GM23248 (cell line): Measurements from ENCODE around the gene NUDT14. TPM values are rescaled to one million over a fixed set of nuclear protein-coding genes. Genes with fewer than 3 reads are reported as not detected.

Experiments used
- DNase-seq: peaks from one replicate; pipeline ENCODE4 v3.0.0-alpha.2; 2015
- H2AFZ ChIP-seq: fragments of 200-600 bp; sonication (generic); 2 replicates; pipeline ENCODE4 v1.6.1; 2016; ENCODE audit warnings: antibody characterized with exemption
- H3F3A ChIP-seq: fragments of 200-600 bp; sonication (generic); 2 replicates; pipeline ENCODE4 v1.6.1; 2016; ENCODE audit warnings: mild to moderate bottlenecking, antibody characterized with exemption, mixed run types; ENCODE audit not compliant: insufficient read depth
- H3K27ac ChIP-seq: fragments of 200-600 bp; sonication (generic); 2 replicates; pipeline ENCODE4 v1.5.1; 2016; ENCODE audit warnings: mild to moderate bottlenecking
- H3K27me3 ChIP-seq: fragments of 200-600 bp; sonication (generic); replicated peaks from 2 replicates; pipeline ENCODE4 v1.6.1; 2016; ENCODE audit warnings: mild to moderate bottlenecking; ENCODE audit not compliant: insufficient read depth
- H3K36me3 ChIP-seq: fragments of 200-600 bp; sonication (generic); 2 replicates; pipeline ENCODE4 v1.6.1; 2016; ENCODE audit warnings: low read depth, mild to moderate bottlenecking
- H3K4me1 ChIP-seq: fragments of 200-600 bp; sonication (generic); 2 replicates; pipeline ENCODE4 v1.6.1; 2016; ENCODE audit warnings: mild to moderate bottlenecking; ENCODE audit not compliant: insufficient read depth
- H3K4me2 ChIP-seq: fragments of 200-600 bp; sonication (generic); one replicate; pipeline ENCODE4 v1.6.1; 2016; ENCODE audit warnings: mild to moderate bottlenecking; ENCODE audit not compliant: unreplicated experiment
- H3K4me3 ChIP-seq: fragments of 200-600 bp; sonication (generic); 2 replicates; pipeline ENCODE4 v1.5.1; 2016; ENCODE audit warnings: mild to moderate bottlenecking
- H3K79me2 ChIP-seq: fragments of 200-600 bp; sonication (generic); 2 replicates; pipeline ENCODE4 v1.6.1; 2016; ENCODE audit warnings: mild to moderate bottlenecking; ENCODE audit not compliant: insufficient read depth
- H3K9ac ChIP-seq: fragments of 200-600 bp; sonication (generic); 2 replicates; pipeline ENCODE4 v1.6.1; 2016; ENCODE audit warnings: mild to moderate bottlenecking
- H3K9me2 ChIP-seq: fragments of 200-600 bp; sonication (generic); 2 replicates; pipeline ENCODE4 v1.6.1; 2016; ENCODE audit warnings: mixed run types, mild to moderate bottlenecking, moderate library complexity; ENCODE audit not compliant: insufficient read depth
- H3K9me3 ChIP-seq: fragments of 200-600 bp; sonication (generic); one replicate; pipeline ENCODE4 v1.6.1; 2017; ENCODE audit warnings: low read depth
- H4K20me1 ChIP-seq: fragments of 200-600 bp; sonication (generic); 2 replicates; pipeline ENCODE4 v1.6.0; 2016; ENCODE audit not compliant: insufficient read depth
- EZH2 ChIP-seq: fragments of 200-600 bp; sonication (generic); IDR thresholded peaks from 2 replicates; pipeline ENCODE4 v1.6.1; 2018; ENCODE audit warnings: antibody characterized with exemption, mild to moderate bottlenecking; ENCODE audit not compliant: insufficient read depth, poor library complexity, severe bottlenecking
- EZH2phosphoT487 ChIP-seq: fragments of 200-600 bp; sonication (generic); IDR thresholded peaks from 2 replicates; pipeline ENCODE4 v1.6.1; 2018; ENCODE audit warnings: antibody characterized with exemption, moderate library complexity, mild to moderate bottlenecking, low read depth; ENCODE audit not compliant: insufficient read depth
- WGBS, 2 experiments: methylation state at CpG; one replicate each; pipeline ENCODE4 v1.1.6; 2015 to 2017; ENCODE audit warnings: low lambda C conversion rate in 2 of 2, low coverage in 1 of 2; ENCODE audit errors: missing lambda C conversion rate in 2 of 2; 5-methylcytosine and 5-hydroxymethylcytosine counted together
- in situ Hi-C: fragments of 300-500 bp; cut with MboI; formaldehyde crosslinking; loops from 2 replicates; pipeline ENCODE4 v1.15.0; 2020
- polyA plus RNA-seq: library from polyadenylated mRNA; unstranded; fragments of >200 nt; fragmentation: Nextera tagmentation; extraction: Ambion mirVana; gene quantifications from 2 replicates; pipeline ENCODE4 v1.2.1, GENCODE V29; 2016
- total RNA-seq: library from RNA; depleted of rRNA; stranded (reverse); fragments of >200 nt; shearing (Covaris generic); gene quantifications from 2 replicates; pipeline ENCODE4 v1.2.3, GENCODE V29; 2014

NUDT14 gene
- total and polyA plus RNA-seq, 2 experiments from 2014 or later = 8.6 to 10.8 TPM

DNA sequence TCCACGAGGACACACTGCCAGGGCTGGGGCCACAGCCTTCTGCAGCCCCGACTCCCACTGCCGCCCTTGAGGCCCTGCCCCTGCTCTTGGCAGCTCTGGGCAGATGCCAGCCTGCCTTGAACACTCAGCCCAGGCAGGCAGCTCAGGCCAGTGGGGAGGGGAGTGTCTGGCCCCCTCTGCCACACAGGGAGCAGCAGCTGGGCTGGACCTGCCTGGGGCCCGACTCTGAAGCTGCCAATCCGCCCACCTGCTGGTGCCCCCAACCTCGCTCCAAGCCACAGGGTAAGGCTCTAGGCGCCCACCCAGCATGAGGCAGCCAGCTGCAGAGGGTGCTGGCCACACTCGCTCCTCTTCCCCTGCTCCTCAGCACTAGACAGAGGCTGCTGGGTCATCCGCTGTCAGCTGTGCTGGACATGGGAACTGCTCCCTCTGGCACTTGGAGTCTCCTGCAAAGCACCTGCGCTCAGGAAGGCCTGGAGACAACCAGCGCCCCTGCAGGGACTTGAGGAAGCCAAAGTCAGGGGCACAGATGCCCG is 24.6 kb upstream of the NUDT14 start:
- Histone ChIP-seq H3K4me1 (no peaks in the 10 kb centered on the region), H3K27me3 (no peaks in the 10 kb centered on the region), H3K9me2 (no peaks in the 10 kb centered on the region), H4K20me1 (no peaks in the 10 kb centered on the region), H3K36me3 (no peaks in the 10 kb centered on the region), H3K27ac (no peak overlapping the region), H2AFZ (no peak overlapping the region), H3K9me3 (no peaks in the 10 kb centered on the region), H3K4me3 (no peak overlapping the region), H3F3A (no peaks in the 10 kb centered on the region), H3K9ac (no peak overlapping the region), H3K4me2 (no peak overlapping the region), H3K79me2 (no peaks in the 10 kb centered on the region)
- in situ Hi-C loops = no loop called here
- TF ChIP-seq EZH2 (no peak), EZH2phosphoT487 (no peak)
- WGBS, 2 experiments = 18 to 22% methylated on average over 12 of the region's 12 CpGs
- DNase-seq = peak; percentile 35

DNA sequence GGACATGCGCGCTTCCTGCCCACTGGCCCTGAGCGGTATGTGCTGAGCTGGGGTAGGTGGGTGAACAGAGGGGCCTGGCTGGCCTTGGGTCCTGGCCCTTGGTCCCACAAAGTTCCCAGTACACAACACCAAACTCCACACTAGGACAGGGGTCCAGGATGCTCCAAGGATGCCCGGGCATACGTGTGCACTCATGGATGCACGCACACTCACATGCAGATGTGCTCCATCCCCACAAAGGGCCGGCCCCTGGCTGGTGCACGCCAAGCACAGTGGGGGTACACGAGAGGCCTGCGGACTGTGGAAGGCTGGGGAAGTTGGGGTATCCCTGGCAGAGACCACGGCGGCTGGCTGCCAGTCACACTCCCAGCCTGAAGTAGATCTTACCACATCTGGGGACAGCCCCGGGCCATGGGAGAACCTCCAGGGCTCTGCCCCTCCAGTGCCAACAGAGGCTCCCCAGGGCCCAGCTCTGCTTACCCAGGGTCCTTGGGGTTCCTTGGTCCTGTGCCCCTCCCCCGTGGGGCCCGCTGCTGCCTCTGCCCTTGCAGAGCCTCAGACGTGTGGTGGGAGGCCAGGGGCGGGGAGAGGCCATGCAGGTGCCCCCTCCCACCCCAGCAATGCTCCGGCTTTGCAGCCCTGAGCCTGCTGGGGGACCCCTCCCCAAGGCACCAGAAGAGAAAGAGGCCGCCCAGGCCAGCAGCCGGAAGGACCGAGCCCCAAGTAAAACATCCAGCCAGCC is 24.0 kb upstream of the NUDT14 start:
- TF ChIP-seq EZH2phosphoT487 = no peak
- TF ChIP-seq EZH2 = no peak
- no peak overlapping the region for H3K9ac ChIP-seq
- no peaks in the 10 kb centered on the region for H3K27me3 ChIP-seq
- no peak overlapping the region for H3K27ac ChIP-seq
- in situ Hi-C loops = no loop called here
- H3K4me3 ChIP-seq = no peak overlapping the region
- no peaks in the 10 kb centered on the region for H3K4me1 ChIP-seq
- no peak overlapping the region for H3K4me2 ChIP-seq
- H4K20me1 ChIP-seq = no peaks in the 10 kb centered on the region
- no peaks in the 10 kb centered on the region for H3K79me2 ChIP-seq
- no peak overlapping the region for H2AFZ ChIP-seq
- DNase-seq = no peak
- H3K9me2 ChIP-seq = no peaks in the 10 kb centered on the region
- 20 to 21% methylated on average over 20 to 21 of the region's 21 CpGs for WGBS, 2 experiments
- H3K36me3 ChIP-seq = no peaks in the 10 kb centered on the region
- no peaks in the 10 kb centered on the region for H3F3A ChIP-seq
- H3K9me3 ChIP-seq = no peaks in the 10 kb centered on the region

DNA sequence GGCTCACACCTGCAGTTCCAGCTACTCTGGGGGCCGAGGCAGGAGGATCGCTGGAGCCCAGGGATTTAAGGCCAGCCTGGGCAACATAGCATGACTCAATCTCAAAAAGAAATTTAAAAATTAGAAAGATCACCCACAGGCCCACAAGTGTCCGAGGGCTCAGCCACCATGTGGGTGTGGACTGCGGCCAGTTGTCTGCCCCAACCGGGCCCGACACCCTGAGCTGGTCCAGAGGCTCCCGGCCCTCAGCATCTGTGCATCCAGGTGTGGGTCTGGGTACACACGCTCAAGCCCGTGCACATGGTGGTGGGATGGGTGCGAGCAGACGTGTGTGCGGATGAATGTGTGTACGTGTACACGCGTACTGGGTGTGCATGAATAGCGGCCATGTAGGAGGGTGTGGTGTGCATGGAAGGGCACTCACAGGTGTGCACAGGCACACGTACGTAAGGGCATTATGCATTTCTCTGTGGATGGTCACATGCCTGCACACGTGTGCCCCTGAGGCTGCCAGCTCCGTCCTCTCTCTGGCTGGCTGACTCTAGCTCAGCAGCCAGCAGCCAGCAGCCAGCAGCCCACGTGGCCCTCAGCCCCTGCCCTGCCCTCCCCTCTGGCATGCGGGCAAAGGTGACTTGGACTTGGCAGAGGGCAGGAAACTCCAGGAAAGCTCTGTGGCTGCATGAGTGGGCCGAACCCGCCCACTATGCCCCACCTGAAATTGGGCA is 23.3 kb upstream of the NUDT14 start:
- TF ChIP-seq EZH2 (no peak), EZH2phosphoT487 (no peak)
- H3K9me3 ChIP-seq = no peaks in the 10 kb centered on the region
- no peaks in the 10 kb centered on the region for H3K36me3 ChIP-seq
- H3K27me3 ChIP-seq = no peaks in the 10 kb centered on the region
- H2AFZ ChIP-seq = no peak overlapping the region
- H3K27ac ChIP-seq = no peak overlapping the region
- H3F3A ChIP-seq = no peaks in the 10 kb centered on the region
- no peak overlapping the region for H3K9ac ChIP-seq
- no peak overlapping the region for H3K4me3 ChIP-seq
- no peaks in the 10 kb centered on the region for H3K79me2 ChIP-seq
- 34 to 39% methylated on average over 24 of the region's 24 CpGs for WGBS, 2 experiments
- in situ Hi-C loops = no loop called here
- H4K20me1 ChIP-seq = no peaks in the 10 kb centered on the region
- no peak overlapping the region for H3K4me2 ChIP-seq
- no peaks in the 10 kb centered on the region for H3K9me2 ChIP-seq
- no peaks in the 10 kb centered on the region for H3K4me1 ChIP-seq
- peak; percentile 60 for DNase-seq

GRCh38 chr14:105203701-105204100 is 22.6 kb upstream of the NUDT14 start:
- no peak overlapping the region for H3K4me3 ChIP-seq
- no peaks in the 10 kb centered on the region for H3K9me3 ChIP-seq
- 67 to 69% methylated on average over 6 of the region's 6 CpGs for WGBS, 2 experiments
- H3K36me3 ChIP-seq = no peaks in the 10 kb centered on the region
- H3K27ac ChIP-seq = no peak overlapping the region
- H3K79me2 ChIP-seq = no peaks in the 10 kb centered on the region
- TF ChIP-seq EZH2phosphoT487 (no peak), EZH2 (no peak)
- H3K9ac ChIP-seq = no peak overlapping the region
- no peak overlapping the region for H2AFZ ChIP-seq
- DNase-seq = no peak
- no peaks in the 10 kb centered on the region for H3F3A ChIP-seq
- H3K9me2 ChIP-seq = no peaks in the 10 kb centered on the region
- no peak overlapping the region for H3K4me2 ChIP-seq
- in situ Hi-C loops = no loop called here
- no peaks in the 10 kb centered on the region for H3K4me1 ChIP-seq
- H3K27me3 ChIP-seq = no peaks in the 10 kb centered on the region
- no peaks in the 10 kb centered on the region for H4K20me1 ChIP-seq
